ENCODE measurements around the gene STK11. TPM values are rescaled to one million over a fixed set of nuclear protein-coding genes. Genes with fewer than 3 reads are reported as not detected.
"Not testable (repeated sequence)": the region's sequence is repeated elsewhere in the genome, so short reads cannot be mapped to it uniquely, and the experiment has no call there.

STK11 gene
- total RNA-seq, 1 donor from 2014 or later, result 72.2 TPM

DNA sequence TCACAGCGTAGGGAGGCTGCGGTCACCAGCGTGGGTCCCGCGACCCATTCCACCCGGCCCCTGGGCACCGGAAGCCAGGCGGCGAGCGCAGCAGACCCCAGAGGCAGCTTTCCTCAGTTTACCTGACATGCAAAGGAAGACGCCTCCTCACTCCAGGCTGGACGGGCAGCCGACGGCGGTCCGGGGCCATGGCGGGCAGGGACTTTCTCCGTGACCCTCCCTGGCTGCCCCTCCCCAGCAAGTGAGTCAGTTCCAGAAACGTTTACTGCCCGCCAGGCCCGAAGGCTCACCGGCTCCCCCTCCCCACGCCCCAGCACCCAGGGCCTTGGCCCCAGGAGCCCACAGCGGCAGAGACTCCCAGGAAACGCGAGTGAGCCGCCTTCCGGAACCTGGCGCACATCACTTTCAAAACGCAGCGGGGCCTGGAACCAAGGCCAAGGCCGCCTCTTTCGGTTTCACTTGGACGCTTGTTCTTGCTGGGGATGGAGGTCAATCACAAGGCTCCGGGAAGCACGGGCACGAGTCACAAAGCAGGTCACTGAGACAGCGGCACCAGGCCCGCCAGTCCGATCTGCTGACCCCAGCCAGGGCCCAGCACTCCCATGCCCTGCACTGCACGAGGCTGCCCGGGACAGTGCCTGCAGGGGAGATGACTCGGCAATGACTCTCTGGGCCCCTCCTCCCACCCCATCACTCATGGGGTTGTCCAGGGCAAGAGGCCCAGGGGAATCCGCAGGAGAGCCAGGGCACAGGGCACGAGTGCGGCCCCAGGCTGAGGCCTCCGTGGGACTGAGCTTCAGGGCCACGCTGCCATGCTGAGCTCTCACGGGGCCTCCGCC, 36.8 kb upstream of the STK11 start:
- DNase-seq (ENCODE audit: low spot score), result peak; percentile 65

DNA sequence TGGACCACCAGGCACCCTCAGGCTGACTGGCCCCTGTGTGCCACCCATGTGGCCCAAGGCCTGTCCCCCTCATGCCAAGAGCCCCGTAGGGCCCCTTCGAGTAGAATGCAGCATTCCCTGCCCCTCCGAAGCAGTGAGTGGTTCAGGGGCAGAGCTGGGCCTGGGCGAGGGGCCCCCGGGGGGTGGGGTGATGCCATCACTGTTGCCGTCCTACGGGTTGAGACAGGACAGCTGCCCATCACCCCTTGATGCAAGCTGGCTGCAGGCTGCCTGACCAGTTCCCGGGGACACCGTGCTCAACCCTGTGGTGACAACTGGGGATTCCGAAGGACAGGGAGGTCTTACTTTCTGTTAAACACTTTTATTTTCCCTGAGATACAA, 36.2 kb upstream of the STK11 start:
- no peak for DNase-seq (ENCODE audit: low spot score)

DNA sequence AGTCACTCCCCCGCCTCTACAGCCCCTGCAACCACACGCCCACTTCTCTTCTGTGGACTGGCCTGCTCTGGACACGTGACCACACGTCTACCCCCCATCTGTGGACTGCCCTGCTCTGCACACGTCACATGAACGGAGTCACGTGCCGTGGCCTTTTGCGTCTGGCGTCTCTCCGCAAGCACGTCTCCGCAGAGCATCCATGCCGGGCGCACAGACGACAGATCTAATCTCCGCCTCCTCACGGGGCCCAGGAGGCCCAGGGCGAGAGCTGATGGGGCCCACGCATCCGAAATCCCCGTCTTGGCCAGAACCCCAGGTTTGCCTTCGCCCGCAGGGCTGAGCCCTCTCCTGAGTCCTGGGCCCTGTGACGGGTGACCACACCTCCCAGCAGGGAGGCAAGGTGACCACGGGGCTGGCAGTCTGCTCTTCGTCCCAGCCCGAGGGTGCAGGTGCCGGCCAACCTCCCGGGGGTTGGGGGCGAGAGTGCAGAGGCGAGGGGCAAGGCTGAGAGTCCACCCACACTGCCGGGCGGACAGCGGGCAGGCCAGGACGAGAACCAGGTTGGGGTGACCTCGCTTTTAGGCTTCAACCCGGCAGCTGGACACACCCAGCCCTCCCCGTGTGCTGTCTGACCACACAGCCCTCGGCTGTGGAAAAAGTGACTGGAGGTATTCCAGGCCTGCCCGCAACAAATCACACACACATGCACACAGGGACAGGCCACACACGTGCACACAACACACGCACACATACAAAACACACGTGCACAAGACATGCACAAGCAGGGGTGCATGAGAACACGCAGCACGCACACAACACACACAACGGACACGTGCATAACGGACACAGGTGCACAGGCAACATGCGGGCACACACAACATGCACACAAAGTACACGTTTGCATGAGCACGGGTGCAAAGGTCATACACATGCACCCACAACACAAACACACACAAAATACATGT, 35.4 kb upstream of the STK11 start:
- no peak for DNase-seq (ENCODE audit: low spot score)

DNA sequence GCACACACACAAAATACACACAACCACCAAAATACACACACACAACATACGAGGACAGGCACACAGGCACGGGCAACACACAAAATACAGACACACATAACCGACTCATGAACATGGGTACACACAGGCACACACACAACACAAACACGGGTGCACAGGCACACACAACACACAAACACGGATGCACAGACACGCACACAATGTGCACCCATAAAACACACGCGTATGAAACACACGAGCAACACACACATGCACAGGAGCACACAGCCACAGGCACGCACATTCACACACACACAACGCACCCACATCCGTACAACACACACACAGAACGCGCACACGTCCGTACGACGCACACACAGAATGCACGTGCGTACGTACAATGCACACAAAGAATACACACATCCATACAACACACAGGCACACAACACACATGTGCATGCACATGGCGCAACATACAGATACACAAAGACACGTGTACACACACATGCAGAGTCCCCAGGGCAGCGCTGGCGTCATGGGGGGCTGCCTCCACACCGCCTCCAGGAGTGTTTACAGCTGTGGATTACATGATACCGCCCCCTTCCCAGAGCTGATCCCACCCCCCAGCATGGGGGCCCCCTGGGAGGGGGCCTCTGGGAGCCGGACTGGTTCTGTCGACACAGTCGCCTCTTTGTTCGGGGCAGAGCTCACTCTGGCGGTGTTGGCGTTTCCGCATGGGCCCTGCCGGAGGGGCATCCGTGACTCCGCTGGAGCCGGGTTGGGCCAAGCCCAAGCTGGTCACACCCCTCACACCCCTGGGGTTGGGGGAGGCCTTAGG, 34.4 kb upstream of the STK11 start:
- DNase-seq (ENCODE audit: low spot score), result no peak

DNA sequence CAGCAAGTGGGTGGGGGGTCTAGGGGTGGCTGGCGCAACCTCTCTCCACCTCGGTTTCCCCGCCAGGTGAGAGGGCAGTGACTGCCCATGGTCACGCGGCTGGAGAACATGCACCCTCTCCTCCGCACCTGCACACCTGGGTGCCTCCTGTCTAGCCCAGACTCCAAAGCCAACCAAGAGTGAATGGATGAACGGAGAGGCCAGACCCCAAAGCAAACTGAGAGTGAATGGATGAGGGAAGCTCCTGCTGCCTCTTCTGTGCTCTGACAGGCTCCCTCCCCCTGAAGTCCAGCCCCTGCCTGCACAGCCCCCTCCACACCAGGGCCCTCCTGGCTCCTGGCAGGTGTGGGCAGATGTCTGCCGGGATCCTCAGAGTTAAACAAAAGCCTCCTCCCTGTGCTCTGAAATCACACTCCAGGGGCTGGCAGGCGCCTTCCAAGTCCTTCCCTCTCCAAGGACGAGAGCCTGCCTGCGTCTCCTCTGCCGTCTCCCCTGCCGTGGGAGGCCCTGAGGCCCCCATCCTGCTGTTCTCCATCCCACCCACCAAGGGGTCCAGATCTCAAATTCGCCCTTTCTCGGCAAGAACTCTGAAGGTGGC, 33.7 kb upstream of the STK11 start:
- DNase-seq (ENCODE audit: low spot score), result no peak

DNA sequence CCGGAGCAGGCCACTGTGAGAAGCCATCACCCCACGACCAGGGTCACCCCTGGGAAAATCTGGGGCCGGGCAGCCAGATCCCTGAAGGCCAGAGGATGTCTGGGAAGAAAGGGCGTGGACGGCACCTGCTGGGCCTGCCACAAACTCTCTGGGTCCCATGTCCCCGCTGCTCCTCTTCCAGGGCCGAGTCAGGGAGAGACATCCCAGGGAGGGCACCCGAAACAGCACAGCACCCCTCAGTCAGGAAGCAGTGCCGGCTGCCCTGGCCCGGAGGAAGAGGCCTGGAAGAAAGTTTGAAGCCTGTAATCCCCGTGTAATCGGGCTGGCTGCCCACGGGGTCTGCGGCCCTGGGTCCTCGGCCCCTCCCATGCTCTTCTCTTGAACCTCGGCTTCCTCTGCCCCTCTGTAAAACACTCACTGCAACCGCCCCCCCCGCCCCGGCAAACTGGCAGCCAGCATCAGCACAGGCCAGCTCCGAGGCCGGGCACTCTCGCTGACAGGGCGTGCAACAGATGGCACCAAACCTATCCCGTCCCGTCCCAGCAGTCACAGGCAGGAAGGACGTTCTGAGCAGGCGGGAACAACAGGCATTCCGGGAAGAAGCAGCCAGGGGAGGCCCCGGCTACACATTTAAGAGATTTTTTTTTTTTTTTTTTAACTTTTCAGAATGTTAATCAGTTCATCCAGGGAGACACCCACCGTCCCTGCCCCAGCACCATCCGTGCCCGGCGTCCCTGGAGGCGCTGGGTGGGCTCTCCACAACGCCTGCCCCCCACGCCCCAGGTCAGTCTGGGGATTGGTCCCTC, 33.0 kb upstream of the STK11 start:
- no peak for DNase-seq (ENCODE audit: low spot score)

DNA sequence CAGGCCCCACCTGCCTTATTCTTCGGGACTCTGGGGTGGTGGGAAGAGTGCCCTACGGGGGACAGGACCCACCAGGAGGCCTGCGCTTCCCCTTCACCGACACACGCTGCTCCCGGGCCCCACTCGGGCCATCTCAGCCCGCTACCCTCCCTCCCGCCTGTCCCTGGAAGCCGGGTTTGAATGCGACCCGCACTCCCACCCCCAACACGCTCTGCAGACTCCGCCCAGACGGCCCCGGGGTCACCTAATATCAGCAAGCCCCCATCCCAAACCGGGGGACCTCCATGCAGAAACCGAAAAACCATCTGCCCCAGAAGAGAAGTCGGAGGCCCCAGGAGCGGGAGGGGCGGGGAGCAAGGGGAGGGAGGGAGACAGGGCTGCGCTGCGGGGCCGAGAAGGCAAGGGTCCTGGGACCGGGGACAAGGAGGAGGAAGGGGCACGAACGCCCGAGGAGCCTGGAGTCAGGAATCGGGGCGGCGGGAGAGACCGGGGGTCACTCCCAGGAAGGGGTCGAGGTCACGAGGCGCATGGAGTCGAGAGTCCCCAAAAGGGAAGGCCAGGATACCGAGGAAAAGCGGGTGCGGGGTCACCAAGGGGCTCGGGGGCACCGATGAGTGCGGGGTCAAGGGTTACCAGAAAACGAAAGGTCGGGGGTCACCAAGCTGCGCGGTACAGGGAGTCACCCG, 32.3 kb upstream of the STK11 start:
- no peak for DNase-seq (ENCODE audit: low spot score)

DNA sequence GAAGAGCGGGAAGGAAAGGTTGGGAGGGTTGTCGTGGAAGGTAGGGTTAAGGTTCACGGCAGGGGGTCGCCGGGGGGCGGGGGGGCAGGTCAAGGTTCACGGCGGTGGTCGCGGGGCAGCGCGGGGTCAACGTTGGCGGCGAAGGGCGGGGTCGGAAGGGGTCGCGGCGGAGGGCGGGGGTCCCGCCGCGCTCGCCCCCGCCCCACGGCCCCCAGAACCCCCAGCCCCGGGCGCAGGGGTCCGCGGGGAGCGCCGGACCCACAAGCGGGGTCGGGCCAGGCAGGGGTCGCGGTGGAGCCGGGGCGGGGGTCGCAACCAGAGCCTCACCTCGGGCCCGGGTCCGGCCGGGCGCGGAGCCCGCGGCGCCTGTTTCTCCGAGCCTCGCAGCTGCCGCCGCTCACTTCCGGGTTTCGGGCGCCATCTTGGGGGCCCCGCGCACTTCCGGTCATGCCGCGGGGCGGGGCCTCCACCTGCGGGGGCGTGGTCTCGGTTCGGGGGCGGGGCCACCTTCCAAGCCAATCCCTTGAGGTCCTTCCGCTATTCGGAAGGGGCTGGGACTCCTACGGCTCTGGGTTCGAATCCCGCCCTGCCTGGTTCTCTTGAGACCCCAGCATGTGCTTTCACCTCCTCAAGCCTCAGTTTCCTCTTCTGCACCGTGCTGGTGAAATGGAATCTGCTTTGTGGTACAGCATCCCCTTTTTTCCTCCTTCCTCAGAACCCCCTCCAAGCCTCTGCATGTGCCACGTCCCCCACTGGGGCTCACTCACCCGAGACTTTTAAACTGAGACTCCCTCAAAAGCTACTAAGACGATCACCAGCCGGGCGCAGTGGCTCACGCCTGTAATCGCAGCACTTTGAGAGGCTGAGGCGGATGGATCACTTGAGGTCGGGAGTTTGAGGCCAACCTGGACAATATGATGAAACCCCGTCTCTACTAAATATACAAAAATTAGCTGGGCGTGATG, 31.5 kb upstream of the STK11 start, which contains the start of gene SBNO2:
SBNO2 (minus strand) TSS at position 424 of the 965 bp plus-strand sequence. CDS start 19,992 bp downstream, outside the sequence.
- peak; percentile 94 for DNase-seq (ENCODE audit: low spot score)

DNA sequence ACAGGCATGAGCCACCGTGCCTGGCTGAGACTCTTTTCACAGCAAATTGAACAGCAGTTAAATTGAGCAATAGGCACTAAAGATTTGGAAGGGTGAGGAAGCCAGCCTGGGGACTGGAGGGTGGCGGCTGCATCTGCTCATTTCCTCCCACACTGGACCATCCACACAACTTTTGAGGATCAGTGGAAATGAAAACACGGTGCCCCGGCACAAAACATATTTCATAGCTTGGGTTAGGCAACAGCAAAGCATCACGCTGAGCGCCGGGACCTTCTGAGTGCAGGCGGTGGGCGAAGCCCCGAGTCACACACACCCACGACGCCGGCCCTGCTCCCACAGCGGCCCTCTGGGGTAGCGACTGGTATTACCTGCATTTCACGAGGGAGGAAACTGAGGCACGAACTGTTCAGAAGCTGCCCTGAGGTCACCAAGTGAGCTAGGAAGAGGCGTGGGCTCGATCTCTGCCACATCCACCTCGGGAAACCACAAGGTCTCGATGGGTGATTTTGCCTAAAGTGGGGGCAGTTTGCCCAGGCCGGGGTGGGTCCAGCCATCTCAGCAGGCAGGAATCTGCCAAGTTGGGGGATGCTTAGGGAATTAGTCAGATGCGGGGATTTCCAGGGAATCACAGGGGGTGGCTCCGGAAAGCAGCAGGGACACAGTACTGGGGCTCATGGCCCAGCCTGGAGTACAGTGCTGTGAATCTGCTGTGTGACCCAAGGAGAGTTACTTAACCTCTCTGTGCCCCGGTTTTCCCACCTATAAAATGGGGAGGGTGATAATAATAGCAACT, 28.1 kb upstream of the STK11 start:
- no peak for DNase-seq (ENCODE audit: low spot score)

DNA sequence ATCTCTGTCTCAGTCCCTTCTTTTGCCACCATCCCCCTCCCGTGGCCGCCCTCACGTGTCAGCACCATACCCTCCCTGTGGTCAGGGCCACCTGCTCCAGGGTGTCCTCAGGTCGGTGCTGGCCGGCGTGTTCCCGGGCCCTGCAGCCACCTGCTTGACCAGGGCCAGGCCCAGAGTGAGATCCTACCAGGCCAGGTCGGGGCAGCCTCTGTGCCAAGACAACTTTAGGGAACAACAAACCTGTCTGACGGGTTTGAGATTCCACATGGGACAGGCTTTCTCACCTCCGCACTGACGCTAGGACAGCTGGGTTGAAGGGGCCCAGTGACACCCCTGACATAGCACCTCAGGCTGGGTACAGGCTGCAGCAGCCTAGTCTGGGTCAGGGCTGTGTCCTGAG, 24.0 kb upstream of the STK11 start:
- DNase-seq (ENCODE audit: low spot score), result peak; percentile 73

DNA sequence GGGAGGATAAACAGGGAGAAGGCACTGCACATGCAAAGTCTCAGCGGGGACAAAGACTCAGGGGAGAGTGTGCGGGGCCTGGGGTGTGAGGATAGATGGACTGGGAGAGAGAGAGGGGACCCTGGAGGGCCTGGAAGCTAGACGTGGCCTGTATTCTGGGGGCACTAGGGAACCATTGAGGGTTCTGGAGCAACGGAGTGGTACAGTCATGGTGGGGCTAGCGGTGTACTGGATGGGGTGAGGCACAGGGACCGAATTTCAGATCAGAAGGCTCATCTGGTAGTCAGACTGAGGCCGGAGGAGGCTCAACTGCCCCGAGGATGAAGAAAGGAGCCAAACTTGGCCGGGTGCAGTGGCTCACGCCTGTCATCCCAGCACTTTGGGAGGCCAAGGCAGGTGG, 23.5 kb upstream of the STK11 start:
- DNase-seq (ENCODE audit: low spot score), result no peak

DNA sequence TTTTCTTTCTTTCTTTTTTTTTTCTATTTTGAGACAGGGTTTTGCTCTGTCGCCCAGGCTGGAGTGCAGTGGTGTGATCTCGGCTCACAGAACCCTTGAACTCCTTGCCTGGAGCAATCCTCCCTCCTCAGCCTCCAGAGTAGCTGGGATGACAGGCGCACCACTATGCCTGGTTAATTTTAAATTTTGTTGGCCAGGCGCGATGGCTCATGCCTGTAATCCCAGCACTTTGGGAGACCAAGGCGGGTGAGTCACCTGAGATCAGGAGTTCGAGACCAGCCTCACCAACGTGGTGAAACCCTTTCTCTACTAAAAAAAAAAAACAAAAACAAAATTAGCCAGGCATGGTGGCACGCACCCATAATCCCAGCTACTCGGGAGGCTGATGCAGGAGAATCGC, 22.9 kb upstream of the STK11 start:
- no peak for DNase-seq (ENCODE audit: low spot score)

DNA sequence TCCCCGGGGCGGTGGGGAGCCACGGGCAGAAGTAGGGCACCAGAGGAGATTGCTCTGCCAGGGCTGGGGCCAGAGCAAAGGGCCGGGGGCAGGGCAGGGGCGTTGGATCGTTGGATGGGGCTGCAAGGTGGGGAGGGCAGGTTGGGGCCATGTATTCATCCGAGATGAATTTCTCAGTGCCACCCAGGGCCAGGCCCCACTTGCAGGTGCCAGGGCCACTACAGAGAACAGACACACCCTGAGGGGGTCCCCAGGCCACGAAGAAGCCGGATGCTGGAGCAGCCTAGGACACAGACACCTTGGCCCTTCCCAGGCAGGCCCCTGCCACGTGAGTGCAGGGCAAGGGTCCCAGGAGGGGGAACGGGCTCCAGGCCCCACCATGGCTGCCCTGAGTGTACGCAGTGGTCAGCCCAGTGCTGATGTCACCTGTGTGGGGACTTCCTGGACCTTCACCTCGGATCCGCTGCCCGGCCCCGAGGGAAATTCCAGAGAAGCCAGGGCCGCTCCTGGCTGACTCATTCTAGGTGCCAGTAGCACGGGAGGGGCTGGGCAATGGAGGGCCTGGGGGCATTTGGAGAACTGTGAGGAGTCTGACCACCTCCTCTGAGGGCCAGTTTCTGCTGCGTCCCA, 21.9 kb upstream of the STK11 start:
- DNase-seq (ENCODE audit: low spot score), result peak; percentile 78

DNA sequence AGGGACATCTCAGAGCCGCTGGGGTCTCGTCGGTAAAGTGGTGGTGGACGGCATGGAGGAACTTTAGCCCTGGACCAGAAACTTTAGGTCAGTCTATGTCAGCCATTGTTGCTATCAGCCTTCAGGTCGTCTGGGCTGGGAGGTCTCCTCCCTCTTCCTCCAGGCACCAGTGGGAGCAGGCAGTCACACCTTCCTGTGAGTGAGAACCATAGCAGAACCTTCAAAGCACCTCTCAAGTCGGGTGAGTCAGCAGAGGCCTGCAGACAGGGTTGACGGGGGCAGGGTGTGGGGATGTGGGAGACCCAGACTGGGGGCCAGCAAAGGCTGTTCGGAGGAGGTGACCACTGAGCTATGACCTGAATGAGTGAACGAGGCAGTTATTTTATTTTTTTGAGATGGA, 16.2 kb upstream of the STK11 start:
- no peak for DNase-seq (ENCODE audit: low spot score)

DNA sequence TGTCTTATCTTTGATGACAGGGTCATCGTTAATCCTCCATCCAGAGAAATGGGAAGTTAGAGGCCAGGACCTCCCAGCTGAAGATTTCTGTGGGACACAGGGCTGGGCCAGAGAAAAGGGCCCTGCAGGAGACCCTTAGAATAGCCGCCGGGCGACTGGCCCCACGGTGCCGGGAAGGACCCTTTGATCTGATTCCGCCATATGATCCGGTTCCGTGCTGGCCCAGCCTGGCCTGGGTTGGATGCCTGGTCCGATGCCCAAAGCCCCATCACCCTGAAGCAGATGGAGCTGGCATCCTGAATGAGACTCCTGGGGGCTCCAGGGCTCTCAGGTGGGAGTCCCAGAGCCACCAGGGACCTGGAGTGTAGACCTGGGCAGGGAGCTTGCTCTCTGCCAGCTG, 6.0 kb upstream of the STK11 start:
- DNase-seq (ENCODE audit: low spot score), result no peak

DNA sequence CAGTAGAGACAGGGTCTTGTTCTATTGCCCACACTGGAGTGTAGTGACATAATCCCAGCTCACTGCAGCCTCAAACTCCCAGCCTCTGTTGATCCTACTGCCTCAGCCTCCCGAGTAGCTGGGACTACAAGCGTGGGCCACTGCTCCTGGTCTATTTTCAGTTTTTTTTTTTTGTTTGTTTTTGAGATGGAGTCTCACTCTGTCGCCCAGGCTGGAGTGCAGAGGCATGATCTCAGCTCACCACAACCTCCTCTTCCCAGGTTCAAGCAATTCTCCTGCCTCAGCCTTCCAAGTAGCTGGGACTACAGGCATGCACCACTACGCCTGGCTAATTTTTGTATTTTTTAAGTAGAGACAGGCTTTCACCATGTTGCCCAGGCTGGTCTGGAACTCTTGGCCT, 5.0 kb upstream of the STK11 start:
- DNase-seq (ENCODE audit: low spot score), result not testable (repeated sequence)

DNA sequence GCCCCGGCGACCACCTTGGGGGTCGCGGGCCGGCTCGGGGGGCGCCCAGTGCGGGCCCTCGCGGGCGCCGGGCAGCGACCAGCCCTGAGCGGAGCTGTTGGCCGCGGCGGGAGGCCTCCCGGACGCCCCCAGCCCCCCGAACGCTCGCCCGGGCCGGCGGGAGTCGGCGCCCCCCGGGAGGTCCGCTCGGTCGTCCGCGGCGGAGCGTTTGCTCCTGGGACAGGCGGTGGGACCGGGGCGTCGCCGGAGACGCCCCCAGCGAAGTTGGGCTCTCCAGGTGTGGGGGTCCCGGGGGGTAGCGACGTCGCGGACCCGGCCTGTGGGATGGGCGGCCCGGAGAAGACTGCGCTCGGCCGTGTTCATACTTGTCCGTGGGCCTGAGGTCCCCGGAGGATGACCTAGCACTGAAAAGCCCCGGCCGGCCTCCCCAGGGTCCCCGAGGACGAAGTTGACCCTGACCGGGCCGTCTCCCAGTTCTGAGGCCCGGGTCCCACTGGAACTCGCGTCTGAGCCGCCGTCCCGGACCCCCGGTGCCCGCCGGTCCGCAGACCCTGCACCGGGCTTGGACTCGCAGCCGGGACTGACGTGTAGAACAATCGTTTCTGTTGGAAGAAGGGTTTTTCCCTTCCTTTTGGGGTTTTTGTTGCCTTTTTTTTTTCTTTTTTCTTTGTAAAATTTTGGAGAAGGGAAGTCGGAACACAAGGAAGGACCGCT, 729 bp downstream of the STK11 start:
- DNase-seq (ENCODE audit: low spot score), result no peak

All from mucosa of gallbladder (tissue), 1 donor.